Hindlimb muscle (tissue), 1 donor: ENCODE measurements around the gene PTPN11. TPM values are rescaled to one million over a fixed set of nuclear protein-coding genes. Genes with fewer than 3 reads are reported as not detected.
A peak's percentile ranks its signal among the peaks of the same experiment; 100 is the strongest.
"Not testable (repeated sequence)": the region's sequence is repeated elsewhere in the genome, so short reads cannot be mapped to it uniquely, and the experiment has no call there.

Experiments used
- DNase-seq: peaks from one replicate; pipeline ENCODE4 v3.0.0-alpha.2; 2013
- polyA plus RNA-seq: library from polyadenylated mRNA; unstranded; fragments of 120-200 nt; gene quantifications from one replicate; pipeline ENCODE4 v1.2.1, GENCODE V29; 2013; ENCODE audit not compliant: insufficient read length

The PTPN11 gene
- polyA plus RNA-seq, 1 donor: 51.2 TPM

GRCh38 chr12:112409064-112409905 lies 9.5 kb upstream of the PTPN11 start, which contains the start of gene RPL6:
TSS of gene RPL6 (minus strand) at chr12:112409605. CDS start at chr12:112408656, 949 bp downstream.
- DNase-seq: peak; percentile 90

DNA sequence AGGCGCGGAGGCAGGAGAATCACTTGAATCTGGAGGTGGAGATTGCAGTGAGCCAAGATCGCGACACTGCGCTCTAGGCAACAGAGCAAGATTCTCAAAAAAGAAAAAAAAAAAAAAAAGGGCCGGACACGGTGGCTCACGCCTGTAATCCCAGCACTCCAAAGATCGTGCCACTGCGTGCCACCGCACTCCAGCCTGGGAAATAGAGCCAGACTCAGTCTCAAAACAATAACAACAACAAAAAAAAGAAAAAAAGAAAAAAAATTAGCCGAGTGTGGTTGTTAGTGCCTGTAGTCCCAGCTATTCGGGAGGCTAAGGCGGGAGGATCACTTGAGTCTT lies 8.9 kb upstream of the PTPN11 start:
- DNase-seq: no peak

- DNase-seq: no peak
These were observed 4.7 kb upstream of the PTPN11 start for GRCh38 chr12:112413855-112414625.

DNA sequence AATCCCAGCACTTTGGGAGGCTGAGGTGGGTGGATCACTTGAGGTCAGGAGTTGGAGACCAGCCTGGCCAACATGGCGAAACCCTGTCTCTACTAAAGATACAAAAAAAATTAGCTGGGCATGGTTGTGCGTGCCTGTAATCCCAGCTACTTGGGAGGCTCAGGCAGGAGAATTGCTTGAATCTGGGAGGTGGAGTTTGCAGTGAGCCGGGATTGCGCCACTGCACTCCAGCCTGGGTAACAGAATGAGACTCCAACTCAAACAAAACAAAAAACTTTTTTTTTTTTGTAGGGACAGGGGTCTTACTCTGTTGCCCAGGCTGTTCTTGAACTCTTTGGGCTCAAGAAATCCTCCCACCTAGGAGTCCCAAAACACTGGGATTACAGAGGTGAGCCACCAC lies 3.3 kb upstream of the PTPN11 start:
- not testable (repeated sequence) for DNase-seq

DNA sequence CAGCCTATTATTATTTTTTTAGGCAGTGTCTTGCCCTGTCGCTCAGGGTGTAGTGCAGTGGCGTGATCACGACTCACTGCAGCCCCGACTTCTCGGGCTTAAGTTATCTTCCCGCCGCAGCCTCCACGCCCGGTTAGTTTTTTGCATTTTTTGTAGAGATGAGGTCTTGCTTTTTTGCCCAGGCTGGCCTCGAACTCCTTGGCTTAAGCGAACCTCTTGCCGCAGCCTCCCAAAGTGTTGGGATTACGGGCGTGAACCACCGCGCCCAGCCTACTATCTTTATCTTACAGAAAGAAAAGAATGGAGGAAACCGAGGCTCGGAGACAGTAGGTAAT lies 507 bp upstream of the PTPN11 start:
- DNase-seq: no peak

- DNase-seq: peak; percentile 54
These were observed 768 bp downstream of the PTPN11 start for GRCh38 chr12:112419297-112420133.

DNA sequence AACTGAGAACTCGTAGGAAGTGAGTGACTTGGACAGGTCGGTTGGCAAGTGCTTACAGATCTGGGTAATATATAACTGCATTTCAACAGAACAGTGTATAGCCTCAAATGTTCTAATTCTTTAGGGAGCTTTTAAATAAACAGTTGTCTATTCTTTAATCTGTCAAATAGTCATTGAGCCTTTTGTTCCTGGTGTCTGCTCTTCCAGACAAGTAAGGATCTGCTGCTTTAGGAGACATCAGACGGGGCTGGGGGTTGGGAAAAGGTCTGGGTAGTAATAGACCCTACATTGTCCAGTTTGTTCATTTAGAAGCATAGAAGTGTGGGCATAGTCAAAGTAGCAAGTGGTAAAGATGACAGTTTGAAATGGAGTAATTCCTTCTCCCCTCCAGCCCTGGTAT lies 2.0 kb downstream of the PTPN11 start:
- DNase-seq: no peak

- no peak for DNase-seq
These were observed 2.6 kb downstream of the PTPN11 start for GRCh38 chr12:112421363-112421762.

GRCh38 chr12:112422531-112422930 lies 3.8 kb downstream of the PTPN11 start:
- DNase-seq: no peak

DNA sequence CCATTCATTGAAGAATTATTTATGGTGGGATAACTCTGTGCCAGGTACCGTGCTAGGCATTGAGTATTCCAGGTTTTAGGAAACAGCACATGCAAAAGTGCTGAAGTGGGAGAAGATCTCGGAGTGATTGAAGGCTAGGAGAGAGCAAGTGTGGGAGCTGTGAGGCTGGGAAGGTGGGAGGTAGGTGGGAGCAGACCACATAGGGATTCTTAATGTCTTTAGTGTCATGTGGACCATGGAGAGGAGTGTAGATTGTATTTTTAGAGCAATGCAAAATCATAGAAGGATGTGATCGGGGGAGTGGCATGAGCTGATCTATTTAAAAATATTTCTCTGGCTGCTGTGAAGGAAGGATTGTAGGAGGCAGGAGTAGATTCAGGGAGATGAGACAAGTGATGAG lies 5.4 kb downstream of the PTPN11 start:
- DNase-seq: no peak

DNA sequence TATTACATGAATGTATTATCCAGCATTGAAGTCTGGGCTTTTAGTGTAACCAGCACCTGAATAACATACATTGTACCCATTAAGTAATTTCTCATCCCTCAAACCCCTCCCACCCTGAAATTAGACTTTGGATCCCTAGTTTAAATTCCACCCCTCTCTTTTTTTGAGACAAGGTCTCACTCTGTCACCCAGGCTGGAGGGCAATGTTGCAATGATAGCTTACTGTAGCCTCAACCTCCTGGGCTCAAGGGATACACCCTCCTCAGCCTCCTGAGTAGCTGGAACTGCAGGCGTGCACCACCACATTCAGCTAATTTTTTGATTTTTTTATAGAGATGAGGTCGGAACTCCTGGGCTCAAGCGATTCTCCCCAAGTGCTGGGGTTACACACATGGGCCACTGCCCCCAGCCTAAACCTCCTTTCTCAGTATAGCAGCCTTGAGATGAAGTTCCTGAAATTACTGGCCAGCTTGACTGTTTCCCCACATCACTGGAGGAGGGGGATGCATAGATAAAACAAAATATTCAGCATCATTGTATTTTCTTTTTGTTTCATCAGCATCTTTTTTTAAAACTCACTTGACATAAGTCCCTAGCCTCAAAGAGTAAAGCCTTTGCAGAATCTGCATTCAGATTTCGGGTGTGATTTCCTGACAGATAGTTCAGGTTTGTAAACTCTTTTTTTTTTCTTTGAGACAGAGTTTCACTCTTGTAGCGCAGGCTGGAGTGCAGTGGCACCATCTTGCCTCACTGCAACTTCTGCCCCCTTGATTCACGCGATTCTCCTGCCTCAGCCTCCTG lies 7.0 kb downstream of the PTPN11 start:
- DNase-seq: no peak

DNA sequence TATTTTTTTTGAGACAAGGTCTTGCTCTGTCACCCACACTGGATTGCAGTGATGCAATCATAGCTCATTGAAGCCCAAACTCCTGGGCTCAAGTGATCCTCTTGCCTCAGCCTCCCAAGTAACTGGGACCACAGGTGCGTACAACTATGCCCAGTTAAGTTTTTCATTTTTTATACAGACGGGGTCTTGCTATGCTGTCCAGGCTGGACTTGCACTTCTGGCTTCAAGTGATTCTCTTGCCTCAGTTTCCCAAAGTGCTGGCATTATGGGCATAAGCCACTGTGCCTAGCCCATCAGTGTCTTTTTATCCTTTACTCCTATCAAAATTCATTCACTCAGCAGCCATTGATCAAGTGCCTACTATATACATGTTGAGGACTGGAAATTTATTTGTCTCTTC lies 9.0 kb downstream of the PTPN11 start:
- DNase-seq: no peak

- DNase-seq: no peak
These were observed 12.2 kb downstream of the PTPN11 start for GRCh38 chr12:112430929-112431328.

DNA sequence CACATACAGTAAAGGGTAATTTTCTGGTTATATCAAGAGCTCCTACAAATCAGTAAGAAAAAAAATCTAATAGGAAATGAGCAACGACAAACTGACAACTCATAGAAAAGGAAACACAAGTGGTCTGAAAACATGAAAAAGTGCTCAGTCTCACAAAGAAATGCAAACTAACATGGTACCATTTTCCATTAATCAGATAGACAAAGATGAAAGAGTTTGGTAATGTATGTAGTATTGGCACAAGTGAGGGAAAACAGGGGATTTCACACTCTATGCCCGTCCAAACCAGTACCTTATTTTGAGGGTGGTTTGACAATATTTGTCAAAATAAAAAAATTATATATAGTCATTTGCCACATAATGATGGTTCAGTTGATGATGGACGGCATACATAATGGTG lies 13.2 kb downstream of the PTPN11 start:
- no peak for DNase-seq

DNA sequence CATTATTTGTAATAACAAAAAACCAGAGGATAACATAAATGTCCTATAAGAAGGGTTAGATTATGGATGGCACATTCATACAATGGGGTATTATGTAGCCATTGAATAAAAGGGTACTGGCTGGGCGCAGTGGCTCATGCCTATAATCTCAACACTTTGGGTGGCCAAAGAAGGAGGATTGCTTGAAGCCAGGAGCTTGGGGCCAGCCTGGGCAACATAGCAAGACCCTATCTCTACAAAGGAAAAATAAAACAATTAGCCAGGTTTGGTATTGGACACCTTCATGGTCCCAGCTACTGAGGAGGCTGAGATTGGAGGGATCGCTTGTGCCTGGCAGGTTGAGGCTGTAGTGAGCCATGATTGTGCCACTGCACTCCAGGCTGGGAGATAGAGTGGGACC lies 14.8 kb downstream of the PTPN11 start:
- no peak for DNase-seq

DNA sequence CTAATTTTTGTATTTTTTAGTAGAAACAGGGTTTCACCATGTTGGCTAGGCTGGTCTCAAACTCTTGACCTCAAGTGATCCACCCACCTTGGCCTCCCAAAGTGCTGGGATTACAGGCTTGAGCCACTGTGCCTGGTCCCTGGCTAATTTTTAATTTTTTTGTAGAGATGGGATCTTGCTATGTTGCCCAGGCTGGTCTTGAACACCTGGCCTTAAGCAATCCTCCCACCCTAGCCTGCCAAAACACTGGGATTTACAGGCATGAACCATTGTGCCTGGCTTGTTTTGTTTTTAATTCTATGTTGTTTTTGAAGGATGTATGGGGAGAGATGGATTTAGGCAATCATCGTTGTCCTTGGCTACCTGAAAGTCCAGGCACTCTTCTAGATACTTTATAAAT lies 19.9 kb downstream of the PTPN11 start:
- not testable (repeated sequence) for DNase-seq

DNA sequence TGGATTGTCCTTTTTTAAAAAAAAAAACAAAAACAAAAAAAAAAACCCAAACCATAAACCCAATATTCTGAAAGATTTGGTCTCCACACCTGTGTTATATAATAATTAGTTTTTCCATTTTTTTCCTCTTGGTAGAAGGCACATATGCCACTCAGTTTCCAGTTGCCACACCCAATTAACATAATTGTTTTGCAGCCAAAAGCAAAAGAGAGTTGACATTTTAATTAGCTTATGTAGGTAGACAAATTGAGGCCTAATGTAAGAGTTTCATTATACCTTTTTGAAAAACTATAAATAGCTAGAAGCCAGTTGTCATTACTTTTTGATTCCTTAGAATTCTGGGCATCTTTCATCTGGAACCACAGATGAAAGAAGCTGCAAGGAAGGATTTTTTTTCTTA lies 21.0 kb downstream of the PTPN11 start:
- no peak for DNase-seq

- not testable (repeated sequence) for DNase-seq
These were observed 21.9 kb downstream of the PTPN11 start for GRCh38 chr12:112440653-112441052.

GRCh38 chr12:112443916-112444315 lies 25.2 kb downstream of the PTPN11 start:
- DNase-seq: no peak

DNA sequence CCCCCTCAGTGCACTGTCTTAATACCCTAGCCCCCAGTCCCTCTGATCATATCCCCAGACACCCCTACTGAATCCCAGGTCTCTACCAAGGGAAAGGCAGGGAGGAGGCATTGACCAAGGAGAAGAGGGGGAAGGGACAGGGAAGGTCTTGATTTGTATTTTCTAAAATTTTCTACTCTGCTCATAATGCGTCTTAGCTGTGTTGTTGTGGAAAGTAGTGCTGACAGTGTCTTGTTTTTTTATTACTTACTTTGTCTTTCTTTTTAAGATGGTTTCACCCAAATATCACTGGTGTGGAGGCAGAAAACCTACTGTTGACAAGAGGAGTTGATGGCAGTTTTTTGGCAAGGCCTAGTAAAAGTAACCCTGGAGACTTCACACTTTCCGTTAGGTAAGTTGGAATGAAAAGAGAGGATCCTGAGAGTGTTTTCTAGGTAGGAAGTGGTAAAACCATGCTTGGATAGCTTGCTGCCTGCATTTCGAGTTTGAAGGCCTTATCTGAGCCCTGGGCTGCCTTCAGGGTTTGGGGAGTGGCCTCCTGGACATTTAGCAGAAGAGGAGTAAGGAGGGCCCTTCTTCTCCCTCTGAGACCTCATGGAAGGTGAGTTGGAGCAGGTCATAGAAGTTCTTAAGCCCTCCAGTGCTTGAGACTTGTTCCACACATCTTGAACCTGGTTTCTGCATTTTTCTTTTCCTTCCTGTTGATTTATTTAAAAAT lies 27.4 kb downstream of the PTPN11 start:
- no peak for DNase-seq

- no peak for DNase-seq
These were observed 28.4 kb downstream of the PTPN11 start for GRCh38 chr12:112447106-112447505.

- DNase-seq: not testable (repeated sequence)
These were observed 29.4 kb downstream of the PTPN11 start for GRCh38 chr12:112448165-112448564.
